GM19025 (cell line): Measurements from ENCODE around the gene HSPA12B.
"Not testable (repeated sequence)": the region's sequence is repeated elsewhere in the genome, so short reads cannot be mapped to it uniquely, and the experiment has no call there.

ENCODE experiments used
- ATAC-seq: cut with Tn5 transposase; IDR thresholded peaks from one replicate; pipeline ENCODE4 v1.9.1; 2021; ENCODE audit warnings: mild to moderate bottlenecking, low read depth, moderate library complexity; ENCODE audit not compliant: unreplicated experiment

HSPA12B gene

GRCh38 chr20:3784216-3784853 lies 51.9 kb downstream of the HSPA12B start:
- no peak for ATAC-seq

- ATAC-seq: no peak
Observed at GRCh38 chr20:3784863-3785239, 52.4 kb downstream of the HSPA12B start.

- ATAC-seq: no peak
Observed at GRCh38 chr20:3785240-3786125, 53.0 kb downstream of the HSPA12B start.

- ATAC-seq: peak; percentile 7
Observed at GRCh38 chr20:3786126-3786484, 53.6 kb downstream of the HSPA12B start.

GRCh38 chr20:3786665-3787323 lies 54.3 kb downstream of the HSPA12B start, which contains the start of gene CENPB:
Gene CENPB (minus strand): TSS chr20:3786740. CDS start chr20:3786483, 257 bp downstream.
- ATAC-seq: peak; percentile 85

GRCh38 chr20:3787324-3788014 lies 55.0 kb downstream of the HSPA12B start:
- ATAC-seq: no peak

GRCh38 chr20:3788685-3789155 lies 56.2 kb downstream of the HSPA12B start:
- no peak for ATAC-seq

- not testable (repeated sequence) for ATAC-seq
Observed at GRCh38 chr20:3789201-3789600, 56.7 kb downstream of the HSPA12B start.

- not testable (repeated sequence) for ATAC-seq
Observed at GRCh38 chr20:3794168-3794567, 61.7 kb downstream of the HSPA12B start.

GRCh38 chr20:3794701-3795420 lies 62.4 kb downstream of the HSPA12B start:
- ATAC-seq: no peak

GRCh38 chr20:3795511-3796468 lies 63.3 kb downstream of the HSPA12B start, which contains the start of gene CDC25B:
Gene CDC25B (plus strand): TSS chr20:3796310. CDS start chr20:3796532, 222 bp downstream.
- ATAC-seq: peak; percentile 55

- no peak for ATAC-seq
Observed at GRCh38 chr20:3796477-3797225, 64.2 kb downstream of the HSPA12B start.

- no peak for ATAC-seq
Observed at GRCh38 chr20:3797226-3797545, 64.7 kb downstream of the HSPA12B start.

GRCh38 chr20:3797592-3798372 lies 65.3 kb downstream of the HSPA12B start:
- no peak for ATAC-seq

GRCh38 chr20:3798373-3798768 lies 65.9 kb downstream of the HSPA12B start:
- ATAC-seq: no peak

- ATAC-seq: no peak
Observed at GRCh38 chr20:3798908-3799248, 66.4 kb downstream of the HSPA12B start.

- ATAC-seq: no peak
Observed at GRCh38 chr20:3800256-3800877, 67.9 kb downstream of the HSPA12B start.
